Astrocyte (in vitro differentiated cells and primary cell): ENCODE results near the gene TTC31.
"Not testable (repeated sequence)": the region's sequence is repeated elsewhere in the genome, so short reads cannot be mapped to it uniquely, and the experiment has no call there.

Source experiments
- CTCF ChIP-seq: IDR thresholded peaks from 2 replicates; pipeline ENCODE4 v1.5.1; 2011; ENCODE audit warnings: low read depth, mild to moderate bottlenecking, inconsistent platforms, low read length, moderate library complexity; ENCODE audit not compliant: insufficient read depth
- EZH2 ChIP-seq: IDR thresholded peaks from 2 replicates; pipeline ENCODE4 v1.6.1; 2012; ENCODE audit warnings: mild to moderate bottlenecking, low read length, inconsistent platforms; ENCODE audit not compliant: insufficient read depth

DNA sequence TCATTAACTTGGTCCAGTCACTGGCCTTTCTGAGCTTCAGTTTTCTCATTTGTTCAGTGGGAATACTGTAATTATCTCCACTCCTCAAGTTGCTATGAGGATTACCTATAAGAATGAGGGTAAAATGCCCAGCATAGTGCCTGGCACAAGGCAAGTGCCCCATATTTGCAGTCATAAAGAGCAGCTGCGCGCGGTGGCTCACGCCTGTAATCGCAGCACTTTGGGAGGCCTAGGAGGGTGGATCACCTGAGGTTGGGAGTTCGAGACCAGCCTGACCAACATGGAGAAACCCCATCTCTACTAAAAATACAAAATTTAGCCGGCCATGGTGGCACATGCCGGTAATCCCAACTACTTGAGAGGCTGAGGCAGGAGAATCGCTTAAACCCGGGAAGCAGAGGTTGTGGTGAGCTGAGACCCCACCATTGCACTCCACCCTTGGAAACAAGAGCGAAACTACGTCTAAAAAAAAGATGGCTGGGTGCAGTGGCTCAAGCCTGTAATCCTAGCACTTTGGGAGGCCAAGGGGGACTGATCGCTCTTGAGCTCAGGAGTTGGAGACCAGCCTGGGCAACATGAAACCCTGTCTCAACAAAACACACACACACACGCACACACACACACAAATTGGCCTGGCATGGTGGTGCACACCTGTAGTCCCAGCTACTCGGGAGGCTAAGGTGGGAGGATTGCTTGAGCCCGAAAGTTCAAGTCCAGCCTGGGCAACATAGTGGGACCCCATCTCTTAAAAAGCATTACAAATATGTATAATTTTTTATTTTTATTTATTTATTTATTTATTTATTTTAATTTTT, 40.2 kb upstream of the TTC31 start:
- not testable (repeated sequence) for TF ChIP-seq CTCF, EZH2
